ENCODE results near the gene ABLIM1. TPM values are rescaled to one million over a fixed set of nuclear protein-coding genes. Genes with fewer than 3 reads are reported as not detected.

ABLIM1 gene
- total RNA-seq, 3 donors from 2014 or later, result 89.0 to 216 (median 131) TPM

- Histone ChIP-seq H3K4me1 (no peaks in the 10 kb centered on the region), H3K9me3 (no peaks in the 10 kb centered on the region), H3K36me3 (no peaks in the 10 kb centered on the region), H3K27me3 (no peaks in the 10 kb centered on the region), H3K4me3 (no peak overlapping the region), H3K27ac (no peak overlapping the region)
- peak; percentile 50 to 55 (median 51) for TF ChIP-seq CTCF (IDR thresholded peaks at IDR 0.05)
- no peak for TF ChIP-seq POLR2A (IDR thresholded peaks at IDR 0.05)
- no peak for TF ChIP-seq POLR2AphosphoS5 (IDR thresholded peaks at IDR 0.05)
- intact Hi-C loops (cut with DNase I; ENCODE audit: low total_unique reads), result no loop called here
- no peak for DNase-seq (ENCODE audit: low spot score in 2 of 2)
Observed at GRCh38 chr10:114437473-114438292, 220.4 kb downstream of the ABLIM1 start.

- Histone ChIP-seq H3K27ac (no peak overlapping the region), H3K9me3 (no peaks in the 10 kb centered on the region), H3K36me3 (no peaks in the 10 kb centered on the region), H3K27me3 (no peaks in the 10 kb centered on the region), H3K4me1 (no peaks in the 10 kb centered on the region), H3K4me3 (no peak overlapping the region)
- TF ChIP-seq CTCF (IDR thresholded peaks at IDR 0.05) (no peak), POLR2A (IDR thresholded peaks at IDR 0.05) (no peak), POLR2AphosphoS5 (IDR thresholded peaks at IDR 0.05) (no peak)
- DNase-seq (ENCODE audit: low spot score in 2 of 2), result no peak
- intact Hi-C loops (cut with DNase I; ENCODE audit: low total_unique reads), result no loop called here
Observed at GRCh38 chr10:114436941-114437340, 221.1 kb downstream of the ABLIM1 start.

- intact Hi-C loops (cut with DNase I; ENCODE audit: low total_unique reads), result no loop called here
- Histone ChIP-seq H3K27me3 (no peaks in the 10 kb centered on the region), H3K4me1 (no peaks in the 10 kb centered on the region), H3K36me3 (no peaks in the 10 kb centered on the region), H3K4me3 (no peak overlapping the region), H3K27ac (no peak overlapping the region), H3K9me3 (no peaks in the 10 kb centered on the region)
- no peak for TF ChIP-seq CTCF (IDR thresholded peaks at IDR 0.05)
- TF ChIP-seq POLR2A (IDR thresholded peaks at IDR 0.05), result no peak
- no peak for TF ChIP-seq POLR2AphosphoS5 (IDR thresholded peaks at IDR 0.05)
- DNase-seq (ENCODE audit: low spot score in 2 of 2), result no peak
Observed at GRCh38 chr10:114432566-114433093, 225.4 kb downstream of the ABLIM1 start.

GRCh38 chr10:114431414-114432135 is 226.5 kb downstream of the ABLIM1 start:
- DNase-seq (ENCODE audit: low spot score in 2 of 2), result no peak
- no peak overlapping the region for H3K4me3 ChIP-seq
- TF ChIP-seq POLR2A (IDR thresholded peaks at IDR 0.05) (no peak), CTCF (IDR thresholded peaks at IDR 0.05) (no peak), POLR2AphosphoS5 (IDR thresholded peaks at IDR 0.05) (no peak)
- intact Hi-C loops (cut with DNase I; ENCODE audit: low total_unique reads), result no loop called here
- H3K36me3 ChIP-seq, result no peaks in the 10 kb centered on the region
- no peak overlapping the region for H3K27ac ChIP-seq
- H3K27me3 ChIP-seq, result no peaks in the 10 kb centered on the region
- peaks cover 0 to 4% of the 10 kb centered on the region in 2 donors for H3K4me1 ChIP-seq
- H3K9me3 ChIP-seq, result no peaks in the 10 kb centered on the region
